Ishikawa (cell line): Measurements from ENCODE around the gene KCNJ6.

Source experiments
- FOXM1 ChIP-seq: IDR thresholded peaks from 2 replicates; pipeline ENCODE4 v1.6.1; 2012; ENCODE audit warnings: low read depth, borderline replicate concordance
- MAX ChIP-seq: IDR thresholded peaks from 2 replicates; pipeline ENCODE4 v1.6.1; 2012
- TAF1 ChIP-seq: IDR thresholded peaks from 2 replicates; pipeline ENCODE4 v1.6.1; 2012; ENCODE audit warnings: low read depth, mild to moderate bottlenecking

GRCh38 chr21:37903396-37903795 is 12.9 kb downstream of the KCNJ6 start:
- no peak for TF ChIP-seq TAF1
- no peak for TF ChIP-seq MAX
- TF ChIP-seq FOXM1 = no peak
